Adrenal gland (tissue), 12 donors: ENCODE measurements around the gene CRTC1. TPM values are rescaled to one million over a fixed set of nuclear protein-coding genes. Genes with fewer than 3 reads are reported as not detected.
"Not testable (repeated sequence)": the region's sequence is repeated elsewhere in the genome, so short reads cannot be mapped to it uniquely, and the experiment has no call there.

Experiments used
- DNase-seq, 7 donors: peaks; one replicate each; pipeline ENCODE4 v3.0.0-alpha.2; 2019 to 2020
- H3K27ac ChIP-seq, 5 donors: fragments of 200-600 bp; sonication (generic) in 4 of 5; 1 replicate in 3 of 5; 2 replicates in 2 of 5; pipeline versions ENCODE4 v1.5.1 to v1.8.0; 2016 to 2020; ENCODE audit warnings: mild to moderate bottlenecking in 1 of 5
- H3K27me3 ChIP-seq: fragments of 200-600 bp; 2 replicates; pipeline ENCODE4 v1.8.0; 2021
- H3K36me3 ChIP-seq, 2 donors: fragments of 200-600 bp; replicated peaks in 1 of 2; 1 replicate in 1 of 2; 2 replicates in 1 of 2; pipeline versions ENCODE4 v1.5.1 to v1.8.0; 2018 to 2022
- H3K4me1 ChIP-seq, 2 donors: fragments of 200-600 bp; replicated peaks in 1 of 2; 1 replicate in 1 of 2; 2 replicates in 1 of 2; pipeline versions ENCODE4 v1.5.1 to v1.8.0; 2018 to 2021
- H3K4me3 ChIP-seq, 4 donors: fragments of 200-600 bp; sonication (generic) in 3 of 4; one replicate each; pipeline ENCODE4 v1.5.1; 2016 to 2018
- H3K9me3 ChIP-seq, 3 donors: fragments of 200-600 bp; sonication (generic) in 1 of 3; replicated peaks in 1 of 3; 1 replicate in 2 of 3; 2 replicates in 1 of 3; pipeline versions ENCODE4 v1.5.1 to v1.8.0; 2016 to 2021
- CTCF ChIP-seq, 6 experiments: fragments of 450-650 bp in 4 of 6; fragments of 200-600 bp in 2 of 6; sonication (generic) in 1 of 6; IDR thresholded peaks; 1 replicate in 5 of 6; 2 replicates in 1 of 6; pipeline versions ENCODE4 v1.5.1 to v1.8.0; 2016 to 2021; ENCODE audit warnings: antibody characterized with exemption in 6 of 6, mild to moderate bottlenecking in 2 of 6, moderate library complexity in 1 of 6
- POLR2A ChIP-seq, 2 donors: fragments of 450-650 bp; IDR thresholded peaks; one replicate each; pipeline ENCODE4 v1.6.1; 2017; ENCODE audit warnings: antibody characterized with exemption in 2 of 2, mild to moderate bottlenecking in 2 of 2, moderate library complexity in 1 of 2
- WGBS, 4 donors: extraction: QIAGEN DNeasy Blood & Tissue Kit in 2 of 4; methylation state at CpG; one replicate each; pipeline versions ENCODE4 v1.1.5 to v1.1.7; 2013 to 2017; 5-methylcytosine and 5-hydroxymethylcytosine counted together
- intact Hi-C, 2 donors: fragments of 100-400 bp; cut with DNase I; formaldehyde crosslinking; loops; one replicate each; pipeline versions ENCODE4 v1.14.1 to v1.15.0; 2022 to 2023
- polyA plus RNA-seq, 3 donors: library from polyadenylated mRNA; stranded (reverse); fragments of 200-250 nt in 2 of 3; fragments of 350-450 nt in 1 of 3; fragmentation: Illumina TruSeq in 1 of 3; extraction: RNeasy Lipid Tissue Mini Kit (QIAGEN cat#74804) in 1 of 3; gene quantifications; one replicate each; pipeline ENCODE4 v1.2.3, GENCODE V29; 2013 to 2014
- total RNA-seq, 9 donors: library from RNA; depleted of rRNA in 4 of 9; stranded (reverse); fragments of >200 nt in 4 of 9; fragments of 120-200 nt in 1 of 9; fragmentation: NEBNext Ultra II Directional in 1 of 9; extraction: Animal tissue kit (Norgen Biotek cat#: 25700) in 1 of 9; gene quantifications; one replicate each; pipeline versions ENCODE4 v1.1.0 to v1.2.4, GENCODE V29; 2013 to 2023
- donor health status: healthy with polysubstance abuse.
- donor health status: Bipolar disorder and iron deficiency.
- donor health status: DM: yes; HTN: yes; CAD: no.
- donor health status: DM: no; HTN: no; CAD: no.
- donor health status: DM: no; HTN: no; CAD: no.
- donor health status: DM: yes; HTN: yes; CAD: no.

Gene CRTC1
- total and polyA plus RNA-seq, 12 donors, result 3.1 to 38.1 (median 10.3) TPM

GRCh38 chr19:18731562-18732008 is 48.1 kb downstream of the CRTC1 start:
- WGBS, 4 donors, result 44 to 72% (median 64%) methylated on average over 7 to 15 of the region's 15 CpGs
- Histone ChIP-seq H3K4me1 (no peaks in the 10 kb centered on the region), H3K36me3 (no peaks in the 10 kb centered on the region), H3K9me3 (no peaks in the 10 kb centered on the region), H3K27me3 (no peaks in the 10 kb centered on the region), H3K27ac (no peak overlapping the region), H3K4me3 (no peak overlapping the region)
- intact Hi-C loops, result no loop called here
- DNase-seq, result no peak
- no peak for TF ChIP-seq POLR2A (IDR thresholded peaks at IDR 0.05)
- TF ChIP-seq CTCF (IDR thresholded peaks at IDR 0.05), result no peak

GRCh38 chr19:18733196-18733647 is 49.7 kb downstream of the CRTC1 start:
- H3K36me3 ChIP-seq, result no peaks in the 10 kb centered on the region
- no peaks in the 10 kb centered on the region for H3K27me3 ChIP-seq
- intact Hi-C loops, result no loop called here
- DNase-seq, result no peak
- no peak overlapping the region for H3K27ac ChIP-seq
- WGBS, 4 donors, result 53 to 94% (median 71%) methylated on average over 8 to 11 of the region's 11 CpGs
- no peak overlapping the region for H3K4me3 ChIP-seq
- TF ChIP-seq CTCF (IDR thresholded peaks at IDR 0.05), result no peak
- no peak for TF ChIP-seq POLR2A (IDR thresholded peaks at IDR 0.05)
- no peaks in the 10 kb centered on the region for H3K9me3 ChIP-seq
- H3K4me1 ChIP-seq, result no peaks in the 10 kb centered on the region

- H3K9me3 ChIP-seq, DNase-seq, intact Hi-C loops, H3K27me3 ChIP-seq, H3K4me3 ChIP-seq, H3K27ac ChIP-seq, H3K36me3 ChIP-seq, H3K4me1 ChIP-seq: not testable (repeated sequence)
- 85 to 91% (median 88%) methylated on average over 11 of the region's 11 CpGs for WGBS, 4 donors
Measured at GRCh38 chr19:18733762-18734332, 50.4 kb downstream of the CRTC1 start.

- Histone ChIP-seq H3K4me3 (no peak overlapping the region), H3K27me3 (no peaks in the 10 kb centered on the region), H3K9me3 (no peaks in the 10 kb centered on the region), H3K4me1 (no peaks in the 10 kb centered on the region), H3K27ac (peak overlapping the region in 1 of 5 donors; percentile 38), H3K36me3 (no peaks in the 10 kb centered on the region)
- WGBS, 4 donors, result 84 to 100% (median 92%) methylated on average over 4 to 14 of the region's 14 CpGs
- intact Hi-C loops, result no loop called here
- TF ChIP-seq POLR2A (IDR thresholded peaks at IDR 0.05) (no peak), CTCF (IDR thresholded peaks at IDR 0.05) (no peak)
- DNase-seq, result peak in 1 of 7 donors; percentile 78
Measured at GRCh38 chr19:18735324-18735723, 51.8 kb downstream of the CRTC1 start.

GRCh38 chr19:18735752-18736151 is 52.3 kb downstream of the CRTC1 start:
- peak overlapping the region in 1 of 5 donors; percentile 38 for H3K27ac ChIP-seq
- WGBS, 4 donors, result 72 to 87% (median 73%) methylated on average over 5 to 9 of the region's 9 CpGs; no CpG with 5 or more reads in 1 of the 4 donors

More at GRCh38 chr19:18735752-18736151, 52.3 kb downstream of the CRTC1 start:
- H3K4me1 ChIP-seq, result no peaks in the 10 kb centered on the region
- intact Hi-C loops, result no loop called here
- no peaks in the 10 kb centered on the region for H3K27me3 ChIP-seq
- DNase-seq, result peak in 1 of 7 donors; percentile 67
- no peaks in the 10 kb centered on the region for H3K36me3 ChIP-seq
- TF ChIP-seq CTCF (IDR thresholded peaks at IDR 0.05), result no peak
- TF ChIP-seq POLR2A (IDR thresholded peaks at IDR 0.05), result no peak
- H3K4me3 ChIP-seq, result no peak overlapping the region
- no peaks in the 10 kb centered on the region for H3K9me3 ChIP-seq
